Ascending aorta (tissue), 2 donors: ENCODE data around the gene FDXACB1. TPM values are rescaled to one million over a fixed set of nuclear protein-coding genes. Genes with fewer than 3 reads are reported as not detected.

Source experiments
- DNase-seq, 2 donors: peaks; one replicate each; pipeline ENCODE4 v3.0.0-alpha.2; 2019; ENCODE audit warnings: low spot score in 2 of 2
- H3K27ac ChIP-seq, 2 donors: fragments of 200-600 bp; sonication (generic); one replicate each; pipeline ENCODE4 v1.5.1; 2016 to 2017; ENCODE audit warnings: mild to moderate bottlenecking in 1 of 2
- H3K27me3 ChIP-seq: fragments of 200-600 bp; sonication (generic); one replicate; pipeline ENCODE4 v1.5.1; 2017
- H3K36me3 ChIP-seq, 2 donors: fragments of 200-600 bp; sonication (generic); one replicate each; pipeline ENCODE4 v1.5.1; 2016
- H3K4me1 ChIP-seq, 2 donors: fragments of 200-600 bp; sonication (generic); one replicate each; pipeline ENCODE4 v1.5.1; 2016 to 2017; ENCODE audit warnings: mild to moderate bottlenecking in 1 of 2
- H3K4me3 ChIP-seq, 2 donors: fragments of 200-600 bp; sonication (generic); one replicate each; pipeline ENCODE4 v1.5.1; 2016 to 2017; ENCODE audit warnings: mild to moderate bottlenecking in 1 of 2
- H3K9me3 ChIP-seq, 2 donors: fragments of 200-600 bp; sonication (generic); one replicate each; pipeline ENCODE4 v1.5.1; 2016
- CTCF ChIP-seq, 3 experiments: fragments of 200-600 bp in 2 of 3; fragments of 450-650 bp in 1 of 3; sonication (generic) in 2 of 3; IDR thresholded peaks; one replicate each; pipeline ENCODE4 v1.5.1; 2016 to 2019; ENCODE audit warnings: antibody characterized with exemption in 3 of 3, mild to moderate bottlenecking in 1 of 3, moderate library complexity in 1 of 3
- intact Hi-C: fragments of 100-400 bp; cut with DNase I; formaldehyde crosslinking; loops from one replicate; pipeline ENCODE4 v1.15.1; 2023
- total RNA-seq: library from RNA; depleted of rRNA; stranded (reverse); fragments of >200 nt; gene quantifications from one replicate; pipeline ENCODE4 v1.1.0, GENCODE V29; 2016

FDXACB1 gene
- total RNA-seq, 1 donor from 2014 or later: 0.53 TPM

- TF ChIP-seq CTCF (IDR thresholded peaks at IDR 0.05): no peak
- no peaks in the 10 kb centered on the region for H3K9me3 ChIP-seq
- peaks cover 20 to 27% of the 10 kb centered on the region in 2 donors for H3K36me3 ChIP-seq
- H3K4me1 ChIP-seq: peaks cover 0 to 8% of the 10 kb centered on the region in 2 donors
- H3K27ac ChIP-seq: no peak overlapping the region
- no peaks in the 10 kb centered on the region for H3K27me3 ChIP-seq
- H3K4me3 ChIP-seq: peak overlapping the region; percentile 92 to 97
- DNase-seq: no peak
- intact Hi-C loops: loop anchor here (2.0 to 5.0 kb wide), 3 partner anchors 41 to 202 kb away; partner anchors contain the start of genes CRYAB, NKAPD1 and PIH1D2
These were observed 8.9 kb downstream of the FDXACB1 start for GRCh38 chr11:111870113-111870512.

- intact Hi-C loops: no loop called here
- peaks cover 43 to 80% of the 10 kb centered on the region in 2 donors for H3K36me3 ChIP-seq
- H3K9me3 ChIP-seq: no peaks in the 10 kb centered on the region
- no peak overlapping the region for H3K27ac ChIP-seq
- no peaks in the 10 kb centered on the region for H3K4me1 ChIP-seq
- TF ChIP-seq CTCF (IDR thresholded peaks at IDR 0.05): no peak
- no peak overlapping the region for H3K4me3 ChIP-seq
- no peak for DNase-seq
- H3K27me3 ChIP-seq: no peaks in the 10 kb centered on the region
These were observed 18.7 kb downstream of the FDXACB1 start for GRCh38 chr11:111860257-111860656.

- TF ChIP-seq CTCF (IDR thresholded peaks at IDR 0.05): no peak
- H3K4me3 ChIP-seq: no peak overlapping the region
- H3K27ac ChIP-seq: no peak overlapping the region
- intact Hi-C loops: no loop called here
- no peaks in the 10 kb centered on the region for H3K9me3 ChIP-seq
- H3K27me3 ChIP-seq: no peaks in the 10 kb centered on the region
- no peak for DNase-seq
- H3K4me1 ChIP-seq: no peaks in the 10 kb centered on the region
- H3K36me3 ChIP-seq: peaks cover 66 to 84% of the 10 kb centered on the region in 2 donors
These were observed 23.5 kb downstream of the FDXACB1 start for GRCh38 chr11:111855506-111855905.

- Histone ChIP-seq H3K9me3 (no peaks in the 10 kb centered on the region), H3K27ac (no peak overlapping the region), H3K4me3 (no peak overlapping the region), H3K36me3 (peaks cover 57 to 78% of the 10 kb centered on the region in 2 donors), H3K27me3 (no peaks in the 10 kb centered on the region), H3K4me1 (no peaks in the 10 kb centered on the region)
- no peak for DNase-seq
- intact Hi-C loops: no loop called here
- TF ChIP-seq CTCF (IDR thresholded peaks at IDR 0.05): no peak
These were observed 26.9 kb downstream of the FDXACB1 start for GRCh38 chr11:111852103-111852502.

- intact Hi-C loops: no loop called here
- no peaks in the 10 kb centered on the region for H3K27me3 ChIP-seq
- TF ChIP-seq CTCF (IDR thresholded peaks at IDR 0.05): no peak
- H3K4me1 ChIP-seq: no peaks in the 10 kb centered on the region
- no peaks in the 10 kb centered on the region for H3K9me3 ChIP-seq
- H3K4me3 ChIP-seq: no peak overlapping the region
- DNase-seq: no peak
- H3K36me3 ChIP-seq: peaks cover 60 to 78% of the 10 kb centered on the region in 2 donors
- H3K27ac ChIP-seq: no peak overlapping the region
These were observed 27.3 kb downstream of the FDXACB1 start for GRCh38 chr11:111851636-111852035.

GRCh38 chr11:111851067-111851466, 27.9 kb downstream of the FDXACB1 start:
- no peaks in the 10 kb centered on the region for H3K27me3 ChIP-seq
- H3K4me1 ChIP-seq: no peaks in the 10 kb centered on the region
- H3K9me3 ChIP-seq: no peaks in the 10 kb centered on the region
- intact Hi-C loops: no loop called here
- H3K4me3 ChIP-seq: no peak overlapping the region
- no peak for TF ChIP-seq CTCF (IDR thresholded peaks at IDR 0.05)
- no peak for DNase-seq
- no peak overlapping the region for H3K27ac ChIP-seq
- H3K36me3 ChIP-seq: peaks cover 62 to 84% of the 10 kb centered on the region in 2 donors
